Left forelimb (tissue), 1 donor: ENCODE results near the gene GSTA2.
"Not testable (repeated sequence)": the region's sequence is repeated elsewhere in the genome, so short reads cannot be mapped to it uniquely, and the experiment has no call there.

Source experiments
- DNase-seq: peaks from one replicate; pipeline ENCODE4 v3.0.0-alpha.2; 2018; ENCODE audit warnings: low spot score

The GSTA2 gene

GRCh38 chr6:52760105-52760765, 3.0 kb downstream of the GSTA2 start:
- no peak for DNase-seq

GRCh38 chr6:52759085-52759484, 4.2 kb downstream of the GSTA2 start:
- no peak for DNase-seq

GRCh38 chr6:52757651-52758338, 5.5 kb downstream of the GSTA2 start:
- not testable (repeated sequence) for DNase-seq

- no peak for DNase-seq
Observed at GRCh38 chr6:52754443-52754842, 8.8 kb downstream of the GSTA2 start.

- DNase-seq: not testable (repeated sequence)
Observed at GRCh38 chr6:52753137-52753536, 10.1 kb downstream of the GSTA2 start.

- DNase-seq: no peak
Observed at GRCh38 chr6:52752310-52752709, 11.0 kb downstream of the GSTA2 start.

- DNase-seq: no peak
Observed at GRCh38 chr6:52749556-52750152, 13.6 kb downstream of the GSTA2 start.

- not testable (repeated sequence) for DNase-seq
Observed at GRCh38 chr6:52747301-52747700, 16.0 kb downstream of the GSTA2 start.

GRCh38 chr6:52746213-52746612, 17.1 kb downstream of the GSTA2 start:
- DNase-seq: no peak

GRCh38 chr6:52745764-52746201, 17.5 kb downstream of the GSTA2 start:
- DNase-seq: no peak

- DNase-seq: no peak
Observed at GRCh38 chr6:52741872-52742271, 21.4 kb downstream of the GSTA2 start.

- no peak for DNase-seq
Observed at GRCh38 chr6:52739627-52740026, 23.6 kb downstream of the GSTA2 start.

GRCh38 chr6:52739134-52739533, 24.1 kb downstream of the GSTA2 start:
- DNase-seq: no peak

- DNase-seq: no peak
Observed at GRCh38 chr6:52736145-52736544, 27.1 kb downstream of the GSTA2 start.

GRCh38 chr6:52735071-52735470, 28.2 kb downstream of the GSTA2 start:
- DNase-seq: no peak

GRCh38 chr6:52734072-52734471, 29.2 kb downstream of the GSTA2 start:
- no peak for DNase-seq

GRCh38 chr6:52733172-52733571, 30.1 kb downstream of the GSTA2 start:
- DNase-seq: no peak

- no peak for DNase-seq
Observed at GRCh38 chr6:52731719-52732118, 31.6 kb downstream of the GSTA2 start.

GRCh38 chr6:52729576-52729975, 33.7 kb downstream of the GSTA2 start:
- no peak for DNase-seq

GRCh38 chr6:52728394-52728793, 34.9 kb downstream of the GSTA2 start:
- no peak for DNase-seq

GRCh38 chr6:52727908-52728307, 35.4 kb downstream of the GSTA2 start:
- no peak for DNase-seq

GRCh38 chr6:52726741-52727535, 36.3 kb downstream of the GSTA2 start:
- no peak for DNase-seq

GRCh38 chr6:52726193-52726542, 37.1 kb downstream of the GSTA2 start:
- DNase-seq: no peak
